Stimulated activated CD8-positive, alpha-beta memory T cell treated with anti-CD3 and anti-CD28 coated beads, Interleukin-7, amount 100 ng/mL, for 4 hours (primary cell): ENCODE measurements around the gene CSKMT.
"Not testable (repeated sequence)": the region's sequence is repeated elsewhere in the genome, so short reads cannot be mapped to it uniquely, and the experiment has no call there.

Experiments
- DNase-seq, 2 donors: peaks; one replicate each; pipeline ENCODE4 v3.0.0-alpha.2; 2020; ENCODE audit warnings: low read depth in 2 of 2

The CSKMT gene

DNA sequence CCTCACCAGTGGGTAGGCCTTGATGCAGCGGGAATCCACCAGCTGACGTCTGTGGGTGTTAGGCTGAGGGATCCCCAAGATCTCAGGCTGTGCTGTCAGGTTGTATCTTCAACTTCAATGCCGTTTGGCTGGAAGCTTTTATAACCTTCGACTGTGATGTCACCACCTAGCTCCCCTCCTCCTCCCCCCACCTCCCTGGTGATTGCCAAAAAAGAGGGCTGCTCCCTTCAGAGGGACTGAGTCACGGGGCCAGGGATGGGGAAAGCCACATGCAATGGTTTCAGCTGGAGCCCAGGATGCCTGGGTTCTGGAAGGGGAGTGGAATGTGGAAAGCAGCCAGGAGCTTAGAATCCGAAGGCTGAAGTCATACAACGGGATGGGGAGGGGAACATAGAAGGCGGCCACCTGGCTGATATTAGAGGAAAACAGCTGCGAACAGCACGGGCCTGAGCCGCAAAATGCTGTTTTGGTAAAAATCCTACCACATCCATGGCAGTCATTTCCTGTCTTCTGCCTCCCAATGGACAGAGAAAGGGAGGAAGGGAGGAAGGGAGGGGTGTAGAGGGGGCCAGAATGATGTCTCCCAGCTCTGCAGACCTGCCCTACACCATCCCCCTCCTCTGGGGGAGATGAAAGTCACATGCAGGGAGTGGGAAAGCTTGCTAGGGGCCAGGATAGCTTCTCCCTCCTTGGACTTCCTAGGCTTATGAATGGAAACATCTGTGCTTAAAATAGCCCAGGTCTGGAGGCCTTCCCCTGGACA is 24.5 kb downstream of the CSKMT start, which contains the start of gene LRRN4CL:
Gene LRRN4CL, minus strand, starts transcription at position 110 of the 763 bp plus-strand sequence. CDS start 1,022 bp downstream, outside the sequence.
- DNase-seq: no peak

DNA sequence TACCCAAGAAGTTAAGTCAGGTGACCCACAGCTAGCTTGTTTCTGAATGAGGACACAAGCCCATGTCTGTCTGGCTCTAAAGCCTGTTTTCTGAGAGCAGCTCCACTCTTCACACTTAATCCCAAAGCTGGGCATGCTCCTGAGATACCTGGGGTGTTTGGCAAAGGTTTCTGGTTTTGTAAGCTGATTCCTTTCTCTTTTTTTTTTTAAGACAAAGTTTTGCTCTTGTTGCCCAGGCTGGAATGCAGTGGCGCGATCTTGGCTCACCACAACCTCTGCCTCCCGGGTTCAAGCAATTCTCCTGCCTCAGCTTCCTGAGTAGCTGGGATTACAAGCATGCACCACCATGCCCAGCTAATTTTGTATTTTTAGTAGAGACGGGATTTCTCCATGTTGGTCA is 28.5 kb downstream of the CSKMT start:
- not testable (repeated sequence) for DNase-seq

DNA sequence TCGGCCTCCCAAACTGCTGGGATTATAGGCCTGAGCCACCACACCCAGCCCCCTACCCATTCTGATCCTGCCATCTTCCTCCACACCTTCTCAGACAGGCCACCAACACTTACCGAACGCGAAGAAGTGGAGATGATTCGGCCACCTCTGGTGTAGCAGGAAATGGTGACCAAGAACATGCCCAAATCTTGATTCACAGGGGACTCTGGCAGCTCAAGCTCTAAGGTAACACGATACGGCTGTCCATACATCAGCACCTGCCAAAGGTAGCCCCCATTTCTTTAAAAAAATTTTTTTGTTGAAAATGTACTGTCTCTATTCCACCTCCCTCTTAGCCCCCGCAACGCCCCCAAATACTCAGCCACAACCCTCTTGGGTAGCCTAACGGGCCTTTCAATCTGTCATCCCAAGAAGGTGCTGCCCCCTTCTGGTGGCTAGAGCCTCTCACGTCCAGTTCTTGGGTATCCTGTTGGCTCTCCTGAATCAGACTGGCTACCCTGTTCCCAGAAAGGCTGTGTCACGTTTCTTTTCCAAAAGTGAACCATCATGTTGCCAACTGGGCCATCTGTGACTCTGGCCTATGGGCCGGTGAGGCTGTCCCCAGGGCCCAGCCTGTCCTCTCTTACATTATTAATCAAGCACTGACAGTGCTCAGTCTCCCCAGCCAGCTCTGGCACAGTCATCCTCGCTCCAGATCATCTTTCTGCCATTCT is 29.5 kb downstream of the CSKMT start:
- peak; percentile 66 to 71 for DNase-seq

DNA sequence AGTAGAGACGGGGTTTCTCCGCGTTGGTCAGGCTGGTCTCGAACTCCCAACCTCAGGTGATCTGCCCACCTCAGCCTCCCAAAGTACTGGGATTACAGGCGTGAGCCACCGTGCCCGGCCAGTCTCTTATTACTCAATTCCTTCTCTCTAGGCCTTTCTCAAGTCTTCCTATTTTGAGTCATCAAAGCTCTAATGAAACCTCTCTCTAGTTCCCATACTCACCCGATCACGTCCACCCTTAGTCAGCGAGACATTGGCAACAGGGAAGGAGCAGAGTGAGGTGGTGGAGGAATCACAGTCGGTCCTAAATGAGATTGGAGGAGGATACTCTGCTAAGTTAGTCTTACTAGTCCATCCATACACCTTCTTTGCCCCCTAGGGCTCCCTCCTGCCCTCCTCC is 37.1 kb downstream of the CSKMT start:
- DNase-seq: no peak

DNA sequence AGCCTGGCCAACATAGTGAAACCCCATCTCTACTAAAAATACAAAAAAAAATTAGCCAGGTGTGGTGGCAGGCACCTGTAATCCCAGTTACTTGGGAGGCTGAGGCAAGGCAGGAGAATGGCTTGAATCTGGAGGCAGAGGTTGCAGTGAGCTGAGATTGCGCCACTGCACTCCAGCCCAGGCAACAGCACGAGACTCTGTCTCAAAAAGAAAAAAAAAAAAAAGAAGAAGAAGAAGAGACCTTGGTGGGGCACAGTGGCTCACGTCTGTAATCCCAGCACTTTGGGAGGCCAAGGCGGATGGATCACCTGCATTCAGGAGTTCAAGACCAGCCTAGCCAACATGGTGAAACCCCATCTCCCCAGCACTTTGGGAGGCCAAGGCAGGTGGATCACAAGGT is 38.8 kb downstream of the CSKMT start:
- DNase-seq: not testable (repeated sequence)

DNA sequence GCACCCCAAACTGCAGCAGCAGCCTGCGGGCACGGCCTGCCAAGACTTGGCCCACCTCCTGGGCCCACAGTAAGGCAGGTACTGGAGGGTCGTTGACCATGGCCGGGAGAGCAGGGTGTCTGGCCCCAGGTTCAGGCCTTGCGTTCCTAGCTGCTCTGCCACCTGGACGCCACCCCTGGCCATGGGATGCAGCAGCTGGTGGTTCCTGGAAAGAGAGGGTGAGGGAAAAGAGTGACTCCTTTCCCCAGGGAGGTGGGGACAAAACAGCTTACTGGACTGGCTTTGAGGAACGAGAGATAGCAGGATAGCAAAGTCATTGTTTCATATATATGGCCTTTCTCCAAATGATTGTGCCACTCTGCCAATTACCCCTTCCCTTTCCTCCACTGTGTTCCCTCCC is 40.3 kb downstream of the CSKMT start:
- no peak for DNase-seq

DNA sequence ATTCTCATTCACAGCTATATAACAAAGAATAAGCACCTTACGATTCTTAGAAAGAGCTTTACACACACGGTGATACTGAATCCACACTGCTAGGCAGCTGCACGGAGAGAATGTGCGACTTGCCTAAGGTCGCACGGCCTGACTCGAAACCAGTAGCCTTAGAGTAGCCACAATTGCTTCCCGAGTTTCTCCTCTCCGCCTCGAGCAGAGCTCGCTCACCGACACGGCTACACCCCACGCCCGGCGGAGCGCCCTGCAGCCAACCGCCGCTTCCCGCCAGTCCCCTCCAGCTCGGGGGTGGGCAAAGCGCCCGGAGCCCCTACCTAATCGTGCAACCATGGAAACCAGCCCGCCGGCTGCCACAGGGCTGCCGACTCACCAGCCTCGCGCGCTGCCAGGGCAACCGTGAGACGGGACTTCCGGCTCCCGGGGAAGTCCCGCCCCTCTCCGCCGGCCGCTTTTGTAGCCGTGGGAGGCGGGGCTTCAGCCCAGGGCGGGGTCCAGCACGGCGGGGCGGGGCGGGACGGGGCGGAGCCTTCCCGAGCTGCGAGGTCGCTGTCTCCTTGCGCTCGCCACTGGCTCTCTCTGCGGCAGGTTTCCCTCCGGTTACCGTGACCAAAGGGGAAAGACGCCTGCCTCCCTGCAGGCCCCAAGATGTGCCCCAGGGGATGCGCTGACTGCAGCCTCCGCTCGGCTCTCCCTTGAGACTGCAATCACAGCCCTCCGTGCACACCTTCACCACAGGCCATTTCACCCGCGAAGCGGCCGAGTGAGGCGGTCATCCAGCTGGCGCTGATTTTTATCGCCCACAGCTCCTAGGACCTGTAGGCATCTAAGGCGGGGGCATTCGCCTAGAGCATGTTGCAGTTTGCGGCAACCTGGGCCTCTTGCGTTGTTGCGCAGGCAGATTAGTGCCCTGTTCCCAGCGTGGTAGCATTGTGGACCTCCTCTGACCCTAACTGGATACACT is 41.1 kb downstream of the CSKMT start:
- peak; percentile 84 to 93 for DNase-seq

DNA sequence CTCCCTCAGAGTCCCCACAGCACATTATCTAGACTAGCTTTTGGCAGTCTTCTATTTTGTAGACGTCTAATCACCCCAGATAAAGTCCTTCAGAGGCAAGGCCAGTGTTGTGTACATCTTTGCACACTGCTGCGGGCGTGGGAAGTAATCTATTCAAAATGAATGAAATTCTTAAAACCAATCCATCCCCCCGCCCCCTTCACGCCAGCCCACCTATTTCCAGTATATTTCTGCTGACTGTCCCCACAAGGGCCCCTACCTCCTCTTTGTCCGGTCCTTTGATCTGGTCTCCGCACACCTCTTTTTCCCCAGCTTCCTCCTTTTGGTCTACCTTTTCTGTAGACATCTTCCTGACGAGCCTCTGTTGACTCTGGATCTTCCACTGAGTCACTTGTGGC is 41.7 kb downstream of the CSKMT start:
- no peak for DNase-seq

DNA sequence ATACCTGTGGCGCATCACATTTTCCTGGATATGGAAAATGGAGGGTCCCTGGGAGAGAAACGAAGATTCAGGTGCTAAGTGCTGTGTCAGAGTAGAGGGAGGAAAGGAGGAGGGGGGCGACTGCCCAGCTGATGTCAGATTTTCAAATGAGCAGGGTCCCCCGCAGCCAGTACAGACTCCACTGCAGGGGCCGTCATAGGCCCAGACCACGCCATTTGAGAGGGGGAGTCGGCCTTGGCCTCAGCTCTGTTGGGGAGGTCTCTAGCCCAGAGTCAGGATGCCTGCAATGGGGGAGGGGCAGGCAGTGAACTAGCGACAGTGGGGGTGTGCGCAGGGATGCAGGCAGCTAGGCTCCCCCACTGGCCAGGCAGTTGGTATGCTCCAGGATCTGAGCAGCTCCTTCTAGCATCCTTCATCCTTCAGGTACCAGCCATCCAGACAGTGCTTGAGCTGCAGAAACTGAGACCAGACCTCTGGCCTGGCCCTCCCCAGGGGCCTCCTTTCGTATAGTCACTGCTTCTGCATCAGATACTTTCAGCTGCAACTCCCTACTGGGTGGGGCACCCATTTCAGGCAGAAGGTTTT is 42.3 kb downstream of the CSKMT start, which contains the start of the genes BSCL2 and GNG3:
Gene BSCL2, minus strand, starts transcription at position 148 of the 585 bp plus-strand sequence. CDS start 229 bp downstream, outside the sequence.
Gene GNG3, plus strand, starts transcription at position 400 of the 585 bp plus-strand sequence. CDS start 620 bp downstream, outside the sequence.
- DNase-seq: no peak

DNA sequence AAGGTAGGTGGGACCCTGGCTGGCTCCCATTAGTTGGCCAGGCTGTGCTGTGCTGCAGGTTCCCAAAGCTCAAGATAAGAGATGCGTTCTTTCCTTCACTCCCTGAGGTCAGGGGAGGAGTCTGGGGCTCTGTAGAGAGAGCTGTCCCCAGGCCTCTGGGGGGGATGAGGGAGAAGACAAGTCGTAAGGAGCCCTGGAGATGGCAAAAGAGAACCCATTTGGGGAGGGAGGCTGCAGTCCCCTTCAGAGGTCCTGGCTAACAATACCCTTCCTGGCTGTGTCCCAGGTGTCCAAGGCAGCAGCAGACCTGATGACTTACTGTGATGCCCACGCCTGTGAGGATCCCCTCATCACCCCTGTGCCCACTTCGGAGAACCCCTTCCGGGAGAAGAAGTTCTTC is 43.3 kb downstream of the CSKMT start:
- no peak for DNase-seq

DNA sequence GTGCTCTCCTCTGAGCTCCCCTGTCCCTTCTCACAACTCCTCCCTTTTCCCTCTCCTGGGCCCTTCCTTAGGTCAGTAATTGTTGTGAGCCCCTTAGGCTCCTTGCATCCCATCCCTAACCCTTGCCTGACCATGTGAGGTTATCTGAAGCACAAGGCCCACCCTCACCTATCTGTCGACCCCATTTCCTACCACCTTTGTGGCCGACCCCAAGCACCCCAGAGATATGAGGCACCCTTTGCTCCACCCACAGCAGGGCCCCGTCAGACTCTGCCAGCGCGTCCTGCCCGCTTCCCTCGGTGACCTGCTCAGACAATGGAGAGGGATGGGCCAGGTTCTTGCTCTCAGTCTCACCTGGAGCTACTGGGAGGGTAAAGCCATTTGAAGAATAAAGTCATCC is 43.7 kb downstream of the CSKMT start:
- peak; percentile 14 to 30 for DNase-seq

DNA sequence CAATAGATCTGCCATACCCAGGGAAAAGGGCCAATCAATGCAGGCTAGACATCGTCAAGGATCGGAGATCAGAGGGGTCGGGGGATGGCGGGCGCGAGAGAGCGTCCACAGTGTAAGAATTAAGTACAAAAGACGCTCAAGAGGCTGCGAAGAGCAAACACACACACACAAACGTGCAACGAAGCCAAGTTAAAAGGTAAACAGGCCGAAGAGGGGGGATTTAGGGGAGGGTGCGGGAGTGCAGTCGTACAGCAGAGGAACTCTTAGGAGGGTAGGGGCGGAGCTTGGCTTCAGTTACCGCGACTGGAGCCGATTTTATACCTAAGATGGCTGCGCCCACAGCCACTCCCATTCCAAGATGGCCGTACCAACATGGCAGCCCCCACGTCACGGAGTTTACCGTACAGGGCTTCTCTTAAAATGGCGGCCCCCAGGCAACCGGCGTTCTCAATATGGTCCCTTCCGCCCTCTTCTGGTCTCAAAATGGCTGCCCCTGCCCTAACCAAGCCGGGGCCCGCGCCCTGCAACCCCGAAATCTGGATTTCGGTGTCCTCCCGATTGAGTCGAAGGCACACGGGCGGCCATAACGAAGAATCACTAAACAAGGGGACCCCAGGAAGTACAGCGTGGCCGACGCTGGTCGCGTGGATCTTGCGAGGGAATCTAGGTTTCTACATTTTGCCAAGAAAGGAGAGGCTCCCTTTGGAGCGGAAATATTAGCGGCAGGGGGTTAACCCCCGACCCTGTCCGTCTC is 44.3 kb downstream of the CSKMT start:
- peak; percentile 94 to 97 for DNase-seq

DNA sequence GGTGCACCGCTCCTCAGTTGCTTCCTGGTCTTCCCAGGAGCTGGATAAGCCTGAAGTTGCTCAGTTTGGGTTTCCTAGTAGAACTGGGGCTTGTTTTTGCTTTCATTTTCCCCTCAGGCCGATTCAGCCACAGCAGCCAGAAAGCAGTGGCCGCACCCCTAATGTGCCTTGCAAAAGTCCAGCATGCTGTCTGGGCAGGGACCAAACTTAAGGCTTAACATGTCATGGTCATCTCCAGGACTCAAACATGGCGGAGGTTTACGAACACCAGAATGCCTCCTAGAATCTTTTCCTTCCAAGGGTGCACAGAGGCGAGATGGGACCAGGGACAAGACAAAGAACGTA is 44.9 kb downstream of the CSKMT start:
- DNase-seq: peak; percentile 7 to 10

DNA sequence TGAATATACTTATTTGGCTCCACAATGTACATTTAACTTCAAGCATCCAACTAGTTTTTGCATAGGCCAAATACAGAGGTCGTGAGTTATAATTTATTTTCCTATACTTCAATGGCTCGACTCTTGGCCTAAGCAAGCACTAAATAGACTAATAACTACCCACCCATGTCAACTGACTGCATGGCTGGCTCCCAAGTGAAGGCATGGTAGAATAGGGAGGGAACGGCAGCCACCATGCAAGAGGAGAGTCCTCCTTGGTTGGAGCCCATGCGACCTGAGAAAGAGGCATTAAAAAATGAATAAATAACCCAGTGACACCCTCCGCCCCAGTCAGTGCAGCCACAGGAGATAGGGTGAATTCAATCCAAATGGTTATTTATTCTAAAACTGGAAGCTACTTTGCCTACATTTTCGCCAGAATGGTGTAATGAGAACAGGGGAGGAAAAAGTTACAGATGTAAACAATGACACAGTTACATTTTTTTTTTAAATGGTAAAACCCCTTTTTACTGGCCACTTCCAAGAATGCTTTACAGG is 47.2 kb downstream of the CSKMT start:
- no peak for DNase-seq

DNA sequence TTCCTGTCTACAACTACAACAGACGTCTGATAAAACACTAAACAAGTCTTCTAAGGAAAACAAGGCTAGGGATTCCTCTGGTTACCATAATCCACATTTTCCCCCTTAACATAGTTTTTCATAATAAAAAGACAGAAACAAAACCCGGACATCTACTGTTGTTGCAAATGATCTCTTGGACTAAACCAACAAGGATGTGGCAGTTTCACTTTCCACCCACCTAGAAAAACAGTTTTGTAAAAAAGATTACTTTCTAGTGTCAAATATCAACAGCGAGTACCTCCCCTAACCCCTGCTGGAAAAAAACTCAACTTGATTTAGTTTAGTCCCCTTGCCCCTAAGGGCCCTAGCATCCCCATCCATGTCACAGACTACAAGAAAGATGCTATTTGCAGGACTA is 47.7 kb downstream of the CSKMT start:
- no peak for DNase-seq

DNA sequence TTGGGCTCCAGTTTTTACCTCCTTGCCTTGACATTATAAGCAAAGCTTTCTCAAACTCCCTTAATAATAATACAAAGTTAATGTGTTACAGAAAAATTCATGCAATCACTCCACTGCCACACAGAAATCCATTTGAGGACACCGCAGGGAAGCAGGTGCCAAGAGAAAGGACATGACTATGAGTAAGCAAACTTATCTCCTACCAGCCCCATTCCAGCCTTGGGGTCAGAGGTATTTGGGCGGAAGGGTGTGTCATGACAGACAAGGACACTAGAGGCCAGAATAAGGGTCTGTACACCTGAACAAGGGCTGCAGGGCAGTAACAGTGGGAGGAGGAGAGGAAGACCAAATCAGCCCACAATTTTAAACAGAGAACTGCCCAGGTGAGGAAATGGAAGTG is 48.2 kb downstream of the CSKMT start:
- no peak for DNase-seq

DNA sequence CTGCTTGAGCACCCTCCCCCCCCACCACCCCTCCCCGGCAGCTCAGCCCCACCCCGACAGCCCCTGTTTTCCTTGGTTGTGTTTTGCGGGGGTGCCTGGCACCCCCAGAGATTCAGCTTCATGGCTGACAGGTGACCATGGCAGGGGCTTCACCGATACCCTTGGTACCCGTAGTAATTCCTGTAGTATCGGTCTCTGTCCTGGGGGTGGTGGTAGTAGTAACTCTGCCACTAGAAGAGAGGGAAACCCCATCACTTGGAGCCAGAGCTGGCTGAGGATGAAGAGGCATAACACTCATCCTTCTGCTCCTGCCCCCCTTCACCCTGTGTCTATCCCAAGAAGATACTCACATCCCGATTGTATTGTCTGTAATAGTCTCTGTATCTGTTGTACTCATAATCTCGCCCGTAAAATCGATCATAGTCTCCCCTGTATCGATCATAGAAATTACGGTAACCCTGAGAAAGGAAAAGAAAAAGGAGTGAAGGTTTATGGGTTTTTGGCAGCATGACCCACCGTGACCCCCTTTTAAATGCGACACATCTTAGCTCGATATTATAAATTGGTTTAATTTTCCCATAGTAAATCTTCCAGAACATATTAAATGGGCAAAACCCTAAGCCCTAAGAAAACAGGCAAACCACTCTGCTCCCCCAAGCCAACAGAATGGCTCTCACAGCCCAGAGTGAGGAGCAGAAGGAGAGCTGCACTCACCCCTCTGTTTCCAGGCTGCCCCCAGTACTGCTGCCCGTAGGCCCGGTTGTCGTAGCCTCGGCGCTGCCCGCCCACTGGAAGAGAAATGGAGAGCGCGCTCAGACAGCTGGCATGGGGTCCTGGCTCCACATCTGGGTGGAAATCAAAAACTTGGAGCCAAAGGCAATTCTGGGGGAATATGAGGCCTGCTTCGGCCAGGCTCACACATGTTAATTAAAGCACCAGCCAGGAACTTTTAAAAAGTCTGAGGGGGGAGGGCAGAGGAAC is 50.3 kb downstream of the CSKMT start:
- no peak for DNase-seq

DNA sequence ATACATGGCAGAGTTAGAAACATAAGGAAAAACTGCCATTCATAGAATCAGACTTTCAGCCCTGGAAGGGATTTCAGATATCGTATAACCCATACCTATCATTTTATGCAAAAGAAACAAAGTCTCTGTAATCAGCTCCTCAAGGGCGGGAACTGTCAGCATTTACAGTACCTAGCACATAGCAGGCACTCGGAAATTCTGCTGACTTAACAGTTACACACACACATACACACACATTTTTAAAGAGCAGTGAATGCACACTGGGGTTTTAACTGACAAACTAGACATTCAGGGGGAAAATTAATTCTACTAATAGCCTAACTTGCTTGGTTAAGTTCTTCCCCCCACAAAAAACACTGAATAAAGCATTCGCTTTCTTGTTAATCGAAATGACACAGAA is 51.1 kb downstream of the CSKMT start:
- DNase-seq: no peak

DNA sequence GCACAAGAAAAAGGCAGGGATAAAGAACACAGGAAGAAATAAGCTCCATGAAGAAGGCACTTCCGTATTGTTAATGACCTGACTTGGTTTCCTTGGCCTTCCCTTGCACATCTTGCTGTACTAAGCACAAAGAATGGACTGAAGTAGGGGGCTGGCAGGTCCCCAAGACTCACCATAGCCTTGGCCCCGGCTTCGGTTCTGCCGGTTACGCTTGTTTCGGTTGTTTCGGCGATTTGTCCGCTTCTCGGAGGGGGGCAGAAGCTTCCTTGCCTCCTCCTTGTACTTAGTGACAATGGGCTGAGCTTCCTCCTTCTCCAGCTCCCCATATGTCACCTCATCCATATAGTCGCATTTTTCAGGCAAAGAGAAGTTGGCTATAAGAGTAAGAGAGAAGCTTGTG is 51.7 kb downstream of the CSKMT start:
- DNase-seq: no peak
